GM12878 (cell line): ENCODE data around the gene NHSL1. TPM values are rescaled to one million over a fixed set of nuclear protein-coding genes. Genes with fewer than 3 reads are reported as not detected.

Experiments used
- ATAC-seq: fragments of 200-7000 bp; cut with Tn5 transposase; 3 replicates; pipeline ENCODE4 v1.9.1; 2020; ENCODE audit warnings: mild to moderate bottlenecking, moderate library complexity
- BruUV-seq: library from RNA; stranded (reverse); fragments of 400-500 nt; replicated peaks from 2 replicates; lab custom pipeline; 2021; lab: Mats Ljungman, UMichigan
- CTCF ChIA-PET: fragments of 300-600 bp; sonication (Branson Sonifier 250); formaldehyde crosslinking; extraction: SDS; loops from one replicate; lab custom pipeline; 2021; ENCODE audit warnings: inconsistent platforms; lab: Yijun Ruan, JAX
- POLR2A ChIA-PET: fragments of 350-600 bp; formaldehyde crosslinking; extraction: SDS; loops from one replicate; lab custom pipeline; 2021; ENCODE audit warnings: inconsistent platforms; lab: Charles Lee
- RAD21 ChIA-PET: fragments of 300-600 bp; sonication (Branson Sonifier 250); formaldehyde crosslinking; loops from one replicate; lab custom pipeline; 2023; ENCODE audit warnings: antibody characterized with exemption; ENCODE audit not compliant: unreplicated experiment; lab: Charles Lee
- SMC1A ChIA-PET: fragments of 300-600 bp; sonication (Branson Sonifier 250); formaldehyde crosslinking; loops from one replicate; lab custom pipeline; 2023; ENCODE audit not compliant: unreplicated experiment, uncharacterized antibody; lab: Charles Lee
- DNase-seq: peaks from one replicate; pipeline ENCODE4 v3.0.0-alpha.2; 2011; ENCODE audit warnings: low read depth, low spot score
- FAIRE-seq: peaks from 3 replicates; lab custom pipeline; 2011; peaks lifted over from hg19 to GRCh38; lab: Jason Lieb, UNC
- H2AFZ ChIP-seq: 2 replicates; pipeline ENCODE4 v1.6.0; 2011; ENCODE audit warnings: low read depth, low read length, control low read depth; ENCODE audit not compliant: control insufficient read depth
- H3K27ac ChIP-seq: 2 replicates; pipeline ENCODE4 v1.5.1; 2011; ENCODE audit warnings: control low read depth; ENCODE audit not compliant: control insufficient read depth, insufficient read depth
- H3K27me3 ChIP-seq, 2 experiments: replicated peaks in 1 of 2; 2 replicates each; pipeline versions ENCODE4 v1.6.0 to v1.6.1; 2011; ENCODE audit warnings: low read length in 1 of 2; ENCODE audit not compliant: control insufficient read depth in 2 of 2, insufficient read depth in 2 of 2
- H3K36me3 ChIP-seq, 2 experiments: 2 replicates each; pipeline ENCODE4 v1.5.1; 2011; ENCODE audit warnings: low read length in 1 of 2; ENCODE audit not compliant: control insufficient read depth in 2 of 2, insufficient read depth in 2 of 2
- H3K4me1 ChIP-seq: 2 replicates; pipeline ENCODE4 v1.6.1; 2011; ENCODE audit warnings: mild to moderate bottlenecking, low read length, moderate library complexity, mixed read lengths; ENCODE audit not compliant: control insufficient read depth, insufficient read depth
- H3K4me2 ChIP-seq: 2 replicates; pipeline ENCODE4 v1.6.0; 2011; ENCODE audit warnings: control low read depth; ENCODE audit not compliant: control insufficient read depth, insufficient read depth
- H3K4me3 ChIP-seq: fragments of 200-600 bp; sonication (generic); 2 replicates; pipeline ENCODE4 v1.5.1; 2016
- H3K79me2 ChIP-seq: 2 replicates; pipeline ENCODE4 v1.6.0; 2011; ENCODE audit warnings: low read length; ENCODE audit not compliant: control insufficient read depth, insufficient read depth
- H3K9ac ChIP-seq: 2 replicates; pipeline ENCODE4 v1.8.0; 2011; ENCODE audit warnings: low read length, control low read depth, mixed read lengths; ENCODE audit not compliant: control insufficient read depth, insufficient read depth
- H3K9me3 ChIP-seq: replicated peaks from 3 replicates; pipeline ENCODE4 v1.5.1; 2011; ENCODE audit warnings: mild to moderate bottlenecking, low read length; ENCODE audit not compliant: control insufficient read depth, insufficient read depth
- H4K20me1 ChIP-seq: 2 replicates; pipeline ENCODE4 v1.6.0; 2011; ENCODE audit not compliant: control insufficient read depth, insufficient read depth
- CEBPB ChIP-seq, 2 experiments: fragments of 150-350 bp in 1 of 2; IDR thresholded peaks; 2 replicates each; pipeline ENCODE4 v1.6.1; 2012 to 2014; ENCODE audit warnings: low read depth in 2 of 2, low read length in 2 of 2, borderline replicate concordance in 1 of 2, inconsistent platforms in 1 of 2
- PBX3 ChIP-seq: IDR thresholded peaks from 2 replicates; pipeline ENCODE4 v1.6.1; 2011; ENCODE audit warnings: mild to moderate bottlenecking, low read depth, low read length, moderate library complexity; ENCODE audit not compliant: insufficient replicate concordance
- WGBS: methylation state at CpG from one replicate; pipeline ENCODE4 v1.1.6; 2016; ENCODE audit warnings: low lambda C conversion rate; ENCODE audit not compliant: insufficient replicate concordance, insufficient coverage; ENCODE audit errors: missing lambda C conversion rate; 5-methylcytosine and 5-hydroxymethylcytosine counted together
- in situ Hi-C: fragments of 300-500 bp; cut with MboI; formaldehyde crosslinking; loops from 9 replicates; pipeline ENCODE4 v1.14.3; 2018; ENCODE audit warnings: mixed read lengths
- intact Hi-C: fragments of 100-400 bp; cut with micrococcal nuclease; formaldehyde crosslinking; loops from one replicate; pipeline ENCODE4 v1.14.2; 2022; ENCODE audit not compliant: unreplicated experiment
- polyA plus RNA-seq, 11 experiments: library from polyadenylated mRNA; depleted of rRNA in 4 of 11; unstranded in 6 of 11; stranded (reverse) in 5 of 11; fragments of >200 nt; fragmentation: Nextera tagmentation in 4 of 11; fragmentation: Illumina TruSeq in 1 of 11; extraction: Ambion mirVana in 4 of 11; extraction: Trizol in 1 of 11; gene quantifications; 1 replicate in 1 of 11; 2 replicates in 10 of 11; pipeline versions ENCODE4 v1.2.1 to v1.2.3, GENCODE V29; 2011 to 2016; ENCODE audit warnings: inconsistent platforms in 2 of 11, missing spikeins in 2 of 11, low read depth in 1 of 11
- total RNA-seq, 4 experiments: library from RNA; depleted of rRNA in 3 of 4; stranded (reverse); fragments of >200 nt in 3 of 4; fragmentation: Illumina TruSeq in 1 of 4; extraction: Trizol in 1 of 4; gene quantifications; 2 replicates each; pipeline versions ENCODE4 v1.2.1 to v1.2.3, GENCODE V29; 2013 to 2021
- TF ChIP-seq, protein P1 (sequence below): IDR thresholded peaks from 2 replicates; pipeline ENCODE4 v1.6.1; 2011; ENCODE audit warnings: low read depth, low read length, improper control_type of control experiment, borderline replicate concordance

The NHSL1 gene
- total and polyA plus RNA-seq, 10 of the 15 experiments (the other 5 are each of a cell fraction or from before 2014, with no cell fraction given) = 0.26 to 14.1 (median 0.90) TPM

DNA sequence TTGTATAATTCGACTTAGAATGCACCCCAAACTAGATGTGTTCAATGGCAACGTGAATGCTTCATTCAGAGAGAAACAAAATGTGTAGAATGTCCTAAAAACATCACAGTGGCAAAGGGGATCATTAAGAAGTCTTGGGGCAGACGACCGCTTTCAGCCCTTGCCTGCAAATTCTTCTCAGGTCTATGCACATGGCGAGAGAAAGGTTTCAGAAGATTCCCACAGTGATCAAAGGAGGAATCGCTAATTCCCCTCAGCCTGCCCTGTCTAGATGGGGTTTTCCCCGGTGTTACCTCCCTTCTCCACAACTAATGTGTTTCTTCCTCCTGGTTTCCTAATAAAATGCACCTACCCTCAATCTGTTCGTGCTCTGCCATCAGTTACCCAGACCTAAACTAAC lies 13.3 kb upstream of the NHSL1 start:
- BruUV-seq = no TSS peak
- CTCF ChIA-PET = interaction anchor here (0.5 to 12.2 kb wide), 9 partner anchors 7 to 395 kb away, joined by 3 to 387 read pairs (median 35); no protein-coding TSS in a partner anchor
- in situ Hi-C loops = loop anchor here (5.0 kb wide), 1 partner anchor 80 kb away; no protein-coding TSS in a partner anchor
- Histone ChIP-seq H2AFZ (no peak overlapping the region), H3K27me3 (0 out of 4 replicates have a peak, but pooled peaks cover 0 to 2% of the 10 kb centered on the region in 2 experiments), H3K9me3 (no peaks in the 10 kb centered on the region; the same call in 2 of the 3 replicates), H3K4me3 (no peak overlapping the region), H3K79me2 (no peaks in the 10 kb centered on the region), H3K4me2 (no peak overlapping the region), H3K27ac (no peak overlapping the region), H3K4me1 (no peaks in the 10 kb centered on the region), H3K36me3 (no peaks in the 10 kb centered on the region), H3K9ac (no peak overlapping the region), H4K20me1 (no peaks in the 10 kb centered on the region)
- TF ChIP-seq, protein P1, sequence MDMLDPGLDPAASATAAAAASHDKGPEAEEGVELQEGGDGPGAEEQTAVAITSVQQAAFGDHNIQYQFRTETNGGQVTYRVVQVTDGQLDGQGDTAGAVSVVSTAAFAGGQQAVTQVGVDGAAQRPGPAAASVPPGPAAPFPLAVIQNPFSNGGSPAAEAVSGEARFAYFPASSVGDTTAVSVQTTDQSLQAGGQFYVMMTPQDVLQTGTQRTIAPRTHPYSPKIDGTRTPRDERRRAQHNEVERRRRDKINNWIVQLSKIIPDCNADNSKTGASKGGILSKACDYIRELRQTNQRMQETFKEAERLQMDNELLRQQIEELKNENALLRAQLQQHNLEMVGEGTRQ = no peak
- TF ChIP-seq PBX3 (no peak), CEBPB (IDR thresholded peaks at IDR 0.05; ENCODE audit: borderline replicate concordance in 1 of 2, low read depth in 2 of 2, low read length in 2 of 2) (no peak)
- ATAC-seq (no peak), DNase-seq (no peak), FAIRE-seq (no peak)
- whole genome bisulfite sequencing = 35% methylated on average over 8 of the region's 8 CpGs
- POLR2A ChIA-PET = interaction anchor here (0.6 kb wide), 1 partner anchor 51 kb away, joined by 3 read pairs; no protein-coding TSS in a partner anchor
- RAD21 ChIA-PET = interaction anchor here (0.6 to 17.2 kb wide), 5 partner anchors 8 to 512 kb away, joined by 3 to 202 read pairs (median 3); no protein-coding TSS in a partner anchor
- intact Hi-C loops = loop anchor here (10.0 kb wide), 1 partner anchor 252 kb away; no protein-coding TSS in a partner anchor
- SMC1A ChIA-PET = interaction anchor here (0.8 kb wide), 1 partner anchor 254 kb away, joined by 3 read pairs; no protein-coding TSS in a partner anchor
